ENCODE measurements around the gene STAT3.
"Not testable (repeated sequence)": the region's sequence is repeated elsewhere in the genome, so short reads cannot be mapped to it uniquely, and the experiment has no call there.

Gene STAT3

DNA sequence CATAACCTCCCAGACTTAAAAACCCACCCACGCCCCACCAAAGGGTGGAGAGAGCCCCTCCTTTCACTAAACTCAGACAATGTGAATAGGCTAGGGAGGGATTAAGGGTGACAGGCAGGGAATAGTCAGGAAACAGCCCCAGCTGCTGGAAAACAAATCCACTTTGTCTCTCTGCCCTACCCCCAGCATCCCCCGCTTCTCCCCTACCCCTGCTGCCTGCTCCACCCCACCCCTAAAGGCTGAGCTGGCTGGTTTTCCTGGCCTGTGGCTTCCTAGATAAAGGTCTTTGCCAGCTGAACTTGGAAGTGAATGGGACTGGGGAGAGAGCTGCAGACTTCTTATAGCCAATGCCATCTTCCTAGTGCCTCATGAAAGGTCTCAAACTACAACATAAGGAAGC, 19.8 kb upstream of the STAT3 start:
- no peak for DNase-seq

DNA sequence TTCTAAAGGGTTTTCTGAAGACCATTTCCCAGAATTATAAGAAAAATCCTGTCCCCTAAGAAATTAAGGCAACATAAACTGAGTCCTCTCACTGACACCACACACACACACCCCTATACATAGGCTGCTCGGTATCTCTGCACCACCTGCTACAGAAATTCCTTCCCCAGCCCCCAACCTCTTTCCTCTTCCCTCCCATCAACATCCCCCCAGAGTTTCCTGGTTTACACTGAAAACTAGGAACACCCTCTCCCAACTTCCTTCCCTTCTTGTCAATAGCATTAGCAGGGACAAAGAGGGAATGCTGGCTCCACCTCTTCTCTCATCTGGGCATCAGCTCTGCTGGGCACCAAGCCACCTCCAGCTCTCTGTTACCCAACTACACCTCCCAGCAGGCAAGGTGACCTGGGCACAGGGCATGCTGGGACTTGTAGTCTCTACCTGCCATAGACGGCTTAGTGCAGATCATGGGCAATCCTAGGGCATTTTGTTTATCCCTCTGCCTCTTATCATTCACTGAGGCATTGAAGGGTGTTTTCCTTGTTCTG, 19.1 kb upstream of the STAT3 start:
- DNase-seq: peak; percentile 70

DNA sequence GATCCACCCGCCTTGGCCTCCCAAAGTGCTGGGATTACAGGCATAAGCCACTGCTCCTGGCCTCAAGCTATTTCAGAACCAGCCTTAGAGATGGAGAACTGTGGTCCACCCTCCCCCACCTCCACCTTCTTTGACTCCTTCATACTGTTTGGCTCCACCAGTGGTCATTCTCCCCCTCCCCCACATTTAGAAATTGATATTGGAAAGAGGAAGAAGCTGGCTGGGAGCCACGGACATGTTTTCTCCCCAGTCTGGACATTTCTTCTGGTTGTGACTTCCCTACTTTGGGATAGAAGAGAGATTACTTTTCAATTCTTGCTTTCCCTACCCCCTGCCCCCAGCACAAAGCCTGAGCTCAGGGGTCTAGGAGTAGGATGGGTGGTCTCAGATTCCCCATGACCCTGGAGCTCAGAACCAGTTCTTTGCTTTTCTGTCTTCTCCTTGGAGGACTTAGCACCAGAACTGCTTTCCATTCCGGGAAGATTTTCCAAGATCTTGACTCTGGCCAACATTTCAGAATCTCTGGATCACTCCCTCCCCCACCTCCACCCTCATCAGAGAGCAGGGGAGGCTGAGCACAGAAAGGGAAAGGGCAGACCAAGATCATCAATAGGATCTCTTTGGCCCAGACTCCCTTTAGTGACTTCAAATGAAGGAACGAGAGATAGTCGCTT, 18.5 kb upstream of the STAT3 start:
- DNase-seq: no peak

DNA sequence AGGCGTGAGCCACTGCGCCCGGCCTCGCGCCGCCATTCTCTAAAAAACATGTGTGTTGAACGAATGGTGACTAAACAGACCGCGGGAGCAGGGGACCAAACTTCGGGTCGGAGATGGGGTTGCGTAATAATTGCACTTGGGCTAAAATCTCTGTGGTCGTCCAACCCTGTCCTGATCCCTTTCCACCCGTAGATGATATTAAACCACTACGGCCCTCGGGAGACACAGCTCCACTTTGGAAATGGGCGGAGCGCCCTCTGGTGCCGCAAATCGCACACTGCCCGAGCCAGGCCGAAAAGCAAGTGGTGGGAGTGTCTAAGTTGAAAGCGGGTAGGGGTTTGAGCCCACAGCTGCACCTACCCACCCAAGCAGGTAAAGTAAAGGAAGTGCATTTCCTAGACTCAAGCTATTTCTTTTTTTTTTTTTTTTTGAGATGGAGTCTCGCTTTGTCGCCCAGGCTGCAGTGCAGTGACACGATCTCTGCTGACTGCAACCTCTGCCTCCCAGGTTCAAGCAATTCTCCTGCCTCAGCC, 17.8 kb upstream of the STAT3 start:
- DNase-seq: peak; percentile 77

DNA sequence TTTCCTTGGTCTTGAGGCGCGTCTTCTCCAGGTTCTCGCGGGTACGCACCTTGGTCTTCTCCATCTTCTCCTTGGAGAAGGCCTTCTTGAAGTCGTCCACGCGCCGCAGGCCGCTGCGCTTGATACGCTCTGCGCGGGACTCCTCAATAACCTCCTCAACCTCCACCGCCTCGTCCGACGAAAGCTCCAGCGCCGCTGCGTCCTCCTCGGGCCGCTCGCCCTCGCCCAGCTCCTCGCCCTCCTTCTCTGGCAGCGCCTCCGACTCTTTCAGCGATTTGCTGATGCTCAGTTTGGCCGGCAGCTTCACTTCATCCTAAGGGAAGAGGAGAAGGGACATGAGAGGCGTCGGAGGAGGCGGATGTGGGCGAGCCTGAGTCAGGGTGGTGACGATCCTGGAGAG, 16.8 kb upstream of the STAT3 start:
- no peak for DNase-seq

DNA sequence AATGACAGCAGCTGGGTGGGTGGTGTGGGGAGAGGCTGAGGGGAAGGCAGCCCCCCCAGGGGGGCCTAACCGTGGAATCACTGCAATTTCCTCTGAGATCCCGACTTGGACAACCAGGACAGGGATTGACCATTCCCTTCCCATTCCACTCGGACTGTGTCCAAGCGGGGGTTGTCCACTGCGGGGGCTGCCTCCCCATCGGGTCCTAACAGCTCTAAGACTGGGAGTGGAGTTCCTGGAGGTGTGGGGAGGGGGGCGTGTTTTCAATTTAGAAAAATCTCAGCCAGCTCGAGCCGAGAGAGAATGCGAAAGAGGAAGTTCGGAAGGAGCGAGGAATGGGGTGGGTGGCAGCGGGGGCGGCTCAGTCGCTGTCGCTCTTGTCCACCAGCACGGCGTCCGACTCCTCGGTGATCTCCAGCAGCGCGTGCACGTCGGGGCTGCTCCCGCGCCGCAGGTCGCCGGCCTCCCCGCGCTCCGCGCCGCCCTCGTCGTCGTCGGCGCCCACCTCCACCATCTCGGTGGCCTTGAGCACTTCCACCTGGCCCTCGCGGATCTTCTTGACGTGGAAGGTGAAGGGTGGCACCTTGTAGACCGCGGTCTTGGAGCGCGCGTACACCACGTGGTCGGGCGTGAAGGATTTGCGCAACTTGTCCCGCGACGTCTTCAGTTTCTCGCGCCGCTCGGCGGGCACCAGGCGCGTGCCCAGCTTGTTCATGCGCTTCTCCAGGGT, 16.2 kb upstream of the STAT3 start:
- DNase-seq: no peak

DNA sequence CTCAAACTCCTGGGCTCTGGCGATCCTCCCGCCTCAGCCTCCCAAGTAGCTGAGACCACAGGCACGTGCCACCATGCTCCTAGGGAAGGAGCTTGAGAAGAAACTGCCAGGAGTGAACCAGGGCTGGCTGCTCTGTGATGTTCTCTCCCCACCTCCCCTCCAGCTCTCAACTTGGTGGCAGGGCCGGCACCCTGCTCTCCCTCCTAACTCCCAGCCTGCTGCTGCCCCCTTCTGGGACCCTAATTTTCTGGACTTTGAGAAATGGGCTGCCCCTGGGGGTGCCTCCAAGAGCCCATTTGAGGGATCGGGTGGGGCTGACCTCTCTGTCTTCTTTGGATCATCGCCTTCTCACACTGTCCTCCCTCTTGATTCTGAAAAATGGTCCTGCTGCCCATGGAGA, 14.9 kb upstream of the STAT3 start:
- peak; percentile 30 for DNase-seq

DNA sequence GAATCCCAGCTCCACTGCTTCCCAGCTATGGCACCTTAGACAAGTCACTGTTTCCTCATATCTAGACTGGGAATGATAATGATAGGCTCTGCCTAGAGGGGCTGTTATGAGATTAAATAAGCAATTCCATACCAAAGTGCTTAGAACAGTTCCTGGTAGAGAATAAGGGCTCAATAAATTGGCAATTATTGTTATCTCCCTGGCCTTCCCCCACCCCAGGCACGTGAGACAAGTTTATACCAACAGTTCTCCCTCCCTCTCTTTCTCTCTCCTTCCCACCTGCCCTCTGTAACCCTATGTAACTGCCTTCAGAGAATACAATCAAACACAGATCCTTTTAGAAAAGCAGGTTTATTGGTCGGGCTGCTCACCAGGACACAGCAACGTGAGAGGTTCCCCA, 13.9 kb upstream of the STAT3 start:
- DNase-seq: no peak

DNA sequence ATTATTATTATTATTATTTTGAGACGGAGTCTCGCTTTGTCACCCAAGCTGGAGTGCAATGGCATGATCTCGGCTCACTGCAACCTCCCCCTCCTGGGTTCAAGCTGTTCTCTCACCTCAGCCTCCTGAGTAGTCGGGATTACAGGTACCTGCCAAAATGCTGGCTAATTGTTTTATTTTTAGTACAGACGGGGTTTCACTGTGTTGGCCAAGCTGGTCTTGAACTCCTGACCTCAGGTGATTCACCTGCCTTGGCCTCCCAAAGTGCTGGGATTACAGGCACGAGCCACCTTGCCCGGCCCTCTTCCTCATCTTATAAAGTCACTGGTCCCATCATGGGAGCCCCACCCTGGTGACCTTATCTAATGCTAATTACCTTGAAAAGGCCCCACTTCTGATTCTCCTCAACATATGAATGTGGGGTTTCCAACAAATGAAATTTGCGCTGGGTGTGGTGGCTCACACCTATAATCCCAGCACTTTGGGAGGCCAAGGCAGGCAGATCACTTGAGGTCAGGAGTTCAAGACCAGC, 12.7 kb upstream of the STAT3 start:
- DNase-seq: not testable (repeated sequence)

DNA sequence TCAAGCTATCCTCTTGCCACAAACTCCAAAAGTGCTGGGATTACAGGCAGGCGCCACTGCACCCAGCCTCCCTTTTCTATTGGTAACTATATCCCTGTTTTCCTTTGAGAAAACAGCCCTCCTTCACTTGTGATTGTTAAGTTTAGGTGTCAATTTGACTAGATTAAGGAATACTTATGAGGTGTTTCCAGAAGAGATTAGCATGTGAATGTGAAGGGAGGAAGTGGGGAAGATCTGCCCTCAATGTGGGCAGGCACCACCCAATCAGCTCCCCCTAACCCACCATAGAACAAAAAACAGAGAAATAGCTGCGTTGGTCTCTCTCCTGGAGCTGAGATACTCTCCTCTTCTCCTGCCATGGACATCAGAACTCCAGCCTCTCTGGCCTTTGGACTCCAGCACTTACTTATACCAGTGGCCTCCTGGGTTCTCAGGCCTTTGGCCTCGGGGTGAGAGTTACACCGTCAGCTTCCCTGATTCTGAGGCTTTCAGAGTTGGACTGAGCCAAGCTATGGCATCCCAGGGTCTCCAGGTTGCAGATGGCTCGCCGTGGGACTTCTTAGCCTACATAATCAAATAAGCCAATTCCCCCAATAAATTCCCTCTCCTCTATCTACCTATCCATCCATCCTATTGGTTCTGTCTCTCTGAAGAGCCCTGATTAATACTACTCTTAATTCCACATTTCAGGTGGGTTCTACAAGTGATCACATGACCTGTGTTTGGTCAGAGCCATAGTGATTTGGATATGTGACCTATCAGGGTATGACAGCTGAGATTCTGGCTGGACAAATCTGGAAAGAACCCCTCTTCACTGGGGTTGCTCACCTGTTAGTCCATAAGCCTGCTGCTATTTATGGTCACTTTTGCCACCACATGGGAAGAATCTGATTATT, 12.0 kb upstream of the STAT3 start:
- DNase-seq: no peak

DNA sequence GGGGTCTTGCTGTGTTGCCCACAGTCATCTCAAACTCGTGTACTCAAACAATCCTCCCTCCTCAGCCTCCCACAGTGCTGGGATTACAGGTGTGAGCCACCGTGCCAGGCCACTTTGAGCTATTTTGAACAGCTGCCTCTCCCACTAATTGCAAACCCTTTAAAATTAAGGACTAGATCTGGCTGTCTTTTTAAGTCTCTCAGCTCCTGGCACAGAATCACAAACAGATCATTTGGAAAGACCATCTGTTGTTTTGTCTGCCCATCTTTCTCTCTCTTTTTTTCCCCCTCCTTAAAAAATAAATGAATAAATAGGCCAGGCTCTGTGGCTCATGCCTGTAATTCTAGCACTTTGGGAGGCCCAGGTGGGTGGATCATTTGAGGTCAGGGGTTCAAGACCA, 10.9 kb upstream of the STAT3 start:
- DNase-seq: no peak

DNA sequence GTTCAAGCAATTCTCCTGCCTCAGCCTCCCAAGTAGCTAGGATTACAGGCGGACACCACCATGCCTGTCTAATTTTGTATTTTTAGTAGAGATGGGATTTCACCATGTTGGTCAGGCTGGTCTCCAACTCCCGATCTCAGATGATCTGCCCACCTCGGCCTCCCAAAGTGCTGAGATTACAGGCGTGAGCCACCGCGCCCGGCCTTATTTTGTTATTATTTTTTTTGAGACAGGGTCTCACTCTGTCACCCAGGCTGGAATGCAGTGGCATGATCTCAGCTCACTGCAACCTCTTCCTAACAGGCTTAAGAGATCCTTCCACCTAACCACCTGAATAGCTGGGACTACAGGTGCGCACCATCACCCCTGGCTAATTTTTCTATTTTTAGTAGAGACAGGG, 7.4 kb upstream of the STAT3 start:
- DNase-seq: not testable (repeated sequence)

DNA sequence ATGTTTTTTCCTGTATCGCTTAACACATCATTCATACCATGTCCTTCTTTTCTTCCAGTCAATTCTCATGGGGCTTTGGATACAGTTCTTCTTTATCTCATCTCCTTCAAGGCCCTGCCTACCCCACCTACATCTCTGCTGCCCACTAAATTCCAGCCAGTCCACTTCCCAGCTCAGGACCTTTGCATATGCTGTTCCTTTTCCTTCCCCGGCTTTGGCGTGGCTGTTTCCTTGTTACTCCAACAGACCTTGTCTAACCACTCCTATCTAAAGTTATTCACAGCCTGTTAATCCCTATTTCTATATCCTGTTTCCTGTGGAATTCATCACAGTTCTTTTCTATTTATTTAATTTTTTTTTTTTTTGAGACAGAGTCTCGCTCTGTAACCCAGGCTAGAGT, 6.6 kb upstream of the STAT3 start:
- DNase-seq: no peak

DNA sequence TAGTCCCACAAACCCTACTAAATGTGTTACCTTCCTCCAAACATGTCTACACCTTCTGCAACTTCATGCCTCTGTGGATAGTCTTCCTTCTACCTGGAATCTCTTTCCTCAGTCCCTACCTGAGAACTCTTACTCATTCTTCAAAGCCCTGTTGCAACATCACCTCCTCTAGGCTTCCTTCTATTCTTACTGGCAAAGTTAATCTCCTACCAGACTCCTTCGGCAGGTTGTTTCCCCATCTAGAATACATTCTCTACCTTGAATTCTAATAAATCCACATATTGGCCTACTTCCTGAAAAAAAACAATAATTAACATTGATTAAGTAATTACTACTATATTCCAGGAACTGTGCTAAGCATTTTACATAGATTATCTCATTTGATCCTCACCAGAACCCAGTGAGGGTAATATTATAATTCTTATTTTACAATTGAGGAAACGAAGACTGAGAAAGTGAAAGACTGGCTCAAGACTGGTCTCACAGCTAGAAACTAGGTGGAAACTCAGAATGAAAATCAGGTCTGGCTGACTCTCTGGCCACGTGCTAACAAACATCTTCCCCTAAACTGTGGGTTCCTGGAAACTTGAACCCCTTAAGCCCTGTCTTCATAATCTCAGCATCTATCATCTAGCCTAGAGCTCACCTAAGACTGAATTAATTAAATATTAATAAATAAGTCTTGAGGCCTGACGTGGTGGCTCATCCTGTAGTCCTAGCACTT, 4.6 kb upstream of the STAT3 start:
- DNase-seq: no peak

DNA sequence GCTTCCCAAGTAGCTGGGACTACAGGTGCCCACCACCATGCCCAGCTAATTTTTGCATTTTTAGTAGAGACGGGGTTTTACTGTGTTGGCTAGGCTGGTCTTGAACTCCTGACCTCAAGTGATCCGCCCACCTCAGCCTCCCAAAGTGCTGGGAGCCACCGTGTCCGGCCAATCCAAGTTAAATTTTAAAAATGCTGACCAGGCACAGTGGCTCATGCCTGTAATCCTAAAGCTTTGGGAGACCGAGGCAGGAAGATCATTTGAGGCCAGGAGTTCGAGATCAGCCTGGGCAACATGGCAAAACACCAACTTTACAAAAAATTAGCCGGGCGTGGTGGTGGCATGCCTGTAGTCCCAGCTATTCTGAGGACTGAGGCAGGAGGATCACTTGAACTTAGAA, 3.2 kb upstream of the STAT3 start:
- not testable (repeated sequence) for DNase-seq

DNA sequence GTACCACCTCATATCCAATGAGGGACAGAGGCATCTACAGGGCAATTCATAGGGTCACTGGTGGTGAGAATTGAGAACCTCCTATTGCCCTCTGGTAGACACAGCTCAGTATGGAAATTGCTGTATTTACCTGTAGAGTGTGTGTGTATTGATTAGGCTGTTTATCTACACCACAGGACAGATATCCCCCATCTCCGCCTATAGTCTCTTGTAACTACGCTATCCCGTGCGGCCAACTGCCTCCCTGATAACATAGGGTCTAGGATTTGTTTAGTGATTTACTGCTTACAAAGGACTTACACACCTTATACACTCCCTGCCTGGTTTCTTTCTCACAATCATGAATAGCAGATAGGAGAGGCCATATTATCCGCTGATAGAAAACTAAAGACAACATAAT, 1.7 kb upstream of the STAT3 start:
- DNase-seq: no peak

DNA sequence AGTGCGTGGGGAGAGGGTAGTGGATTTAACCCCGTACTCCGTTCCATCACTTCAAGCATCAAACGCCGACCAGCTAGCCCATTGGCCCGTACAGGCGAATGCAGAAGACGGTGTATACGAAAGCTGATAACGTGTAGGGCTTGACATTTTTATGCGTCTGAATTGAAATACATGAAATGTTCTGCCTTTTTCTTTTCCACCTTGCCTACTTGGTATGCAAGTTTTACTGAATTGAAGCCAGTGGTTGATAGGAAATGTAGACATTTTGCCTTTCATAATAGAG, 834 bp upstream of the STAT3 start:
- DNase-seq: no peak

DNA sequence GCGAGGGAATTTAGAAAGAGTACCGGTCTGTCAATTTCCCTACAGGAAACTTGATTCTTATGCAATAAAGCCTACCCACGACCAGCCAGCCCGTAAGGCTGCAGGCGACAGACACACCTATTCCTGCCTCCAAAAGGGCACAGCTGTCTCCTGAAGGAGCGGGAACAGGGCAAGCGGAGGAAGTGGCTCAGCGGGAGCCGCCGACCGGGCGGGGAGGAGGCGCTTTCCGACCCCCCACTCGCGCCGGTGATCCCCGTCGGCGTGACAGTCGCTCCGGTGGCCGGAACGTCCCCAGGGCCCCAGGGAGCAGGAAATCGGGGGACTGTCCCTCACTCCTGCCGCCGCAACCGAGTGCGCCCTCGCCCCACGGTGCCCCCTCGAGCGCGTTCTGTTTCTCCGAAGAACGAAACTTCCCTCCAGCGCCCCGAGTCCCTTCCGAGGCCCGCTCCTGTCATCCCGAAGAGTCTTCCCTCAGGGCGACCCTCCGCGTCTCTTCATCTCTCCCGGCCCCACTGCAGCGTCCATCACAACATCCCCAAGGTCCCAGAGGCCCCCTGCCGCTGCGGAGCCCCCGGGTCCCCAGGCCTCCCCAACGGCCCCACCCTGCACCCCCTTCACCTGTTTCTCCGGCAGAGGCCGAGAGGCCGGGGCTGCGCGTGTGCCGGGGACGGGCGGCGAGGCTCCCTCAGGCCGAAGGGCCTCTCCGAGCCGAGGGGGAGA, 421 bp downstream of the STAT3 start:
- no peak for DNase-seq

DNA sequence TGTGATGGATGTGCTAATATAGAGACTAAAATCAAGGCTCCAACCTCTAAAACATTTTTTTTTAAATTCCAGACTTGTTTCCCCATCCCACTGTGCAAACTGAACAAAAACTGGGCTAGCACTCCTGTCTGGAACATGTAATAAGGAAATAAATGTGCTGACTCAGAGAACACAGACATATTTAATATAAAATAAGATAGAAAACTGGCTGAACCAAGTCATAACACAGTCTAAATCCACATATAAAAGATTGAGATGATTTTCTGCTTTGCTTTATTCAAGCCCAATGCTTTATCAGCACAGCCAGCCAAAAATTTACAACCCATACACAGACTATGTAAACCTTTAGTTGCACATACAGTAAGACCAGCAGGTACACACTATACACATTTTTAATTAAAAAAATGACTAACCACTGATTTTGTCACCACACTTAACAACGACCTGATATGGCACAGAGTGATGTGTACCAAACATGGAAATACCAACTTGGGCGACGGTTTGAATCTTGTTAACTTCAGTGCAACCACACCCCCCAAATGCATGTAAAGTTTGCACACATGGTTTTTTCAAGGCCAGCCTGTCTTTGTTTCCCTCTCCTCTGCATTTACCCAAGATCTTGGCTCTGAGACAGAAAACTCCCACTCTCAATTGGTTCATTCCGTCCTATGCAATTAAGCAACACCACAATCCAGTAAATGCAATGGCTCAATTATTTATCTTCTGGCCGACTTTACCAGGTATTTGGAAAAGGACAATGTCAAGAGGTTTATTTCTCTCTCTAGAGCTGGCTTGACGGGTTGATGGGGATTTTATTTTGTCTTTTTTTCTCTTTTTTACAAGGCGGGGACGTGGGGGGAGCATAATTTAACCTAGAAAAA, 1.2 kb downstream of the STAT3 start:
- no peak for DNase-seq

DNA sequence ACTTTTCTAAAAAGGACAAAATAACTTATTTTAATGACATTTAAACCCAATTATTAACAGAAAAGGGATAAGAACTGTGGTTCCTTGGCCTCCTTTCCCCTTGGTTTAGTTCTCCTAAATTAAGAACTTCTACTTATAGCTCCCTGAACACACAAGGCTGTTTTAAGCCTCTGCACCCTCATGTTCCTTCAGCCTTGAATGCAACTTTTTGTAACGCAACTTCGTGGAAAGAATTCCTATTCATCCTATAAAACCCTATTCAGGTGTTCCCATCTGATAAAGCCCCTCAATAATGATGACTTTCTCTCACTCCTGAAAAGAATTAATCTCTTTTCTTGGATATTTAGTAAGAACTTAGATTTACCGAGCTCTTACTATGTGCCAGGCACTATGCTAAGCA, 6.3 kb downstream of the STAT3 start:
- DNase-seq: no peak

DNA sequence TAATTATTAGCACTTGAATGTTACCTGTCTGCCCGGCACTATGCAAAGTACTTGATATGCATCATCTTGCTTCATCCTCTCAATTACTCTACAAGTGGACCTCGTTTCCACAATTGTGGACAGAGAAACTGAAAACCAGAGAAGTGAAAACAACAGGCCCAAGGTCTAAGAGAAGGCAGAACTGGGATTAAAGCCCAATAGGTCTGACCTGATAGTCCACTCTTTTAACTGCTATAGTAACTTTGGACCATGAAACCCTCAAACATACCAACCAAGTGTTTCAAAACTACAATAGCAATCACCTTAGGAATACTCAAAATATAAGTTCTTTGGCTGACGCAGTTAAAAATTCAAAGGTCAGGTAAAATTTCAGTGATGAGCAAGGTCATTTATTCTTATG, 7.3 kb downstream of the STAT3 start:
- no peak for DNase-seq

Data from CD4-positive, alpha-beta T cell treated with Interleukin-15 for 1 hour (primary cell).